Measurements from ENCODE around the gene BICC1. TPM values are rescaled to one million over a fixed set of nuclear protein-coding genes. Genes with fewer than 3 reads are reported as not detected.

The BICC1 gene
- total and polyA plus RNA-seq, 2 of the 4 experiments (the other 2 are of a cell fraction): 5.7 to 42.5 TPM

DNA sequence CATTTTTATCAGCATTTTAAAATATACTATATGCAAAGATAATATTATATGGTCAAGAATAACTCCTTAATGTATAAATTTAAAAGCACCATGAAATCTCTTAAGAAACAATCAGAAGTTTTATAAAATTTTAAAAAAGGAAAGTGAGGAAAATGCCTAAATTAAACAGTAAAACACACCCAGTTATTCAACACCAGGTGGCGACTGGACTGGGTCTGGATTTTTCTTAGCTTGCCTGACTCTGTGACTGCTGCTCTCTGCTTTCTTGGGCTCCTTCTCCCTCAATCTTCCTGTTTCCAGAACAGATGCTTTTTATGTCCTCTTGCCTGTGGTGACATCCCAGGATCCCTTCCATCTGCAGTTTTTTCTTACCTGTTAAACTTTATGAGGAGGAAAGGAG is 200.3 kb downstream of the BICC1 start:
- Histone ChIP-seq H4K8ac (ENCODE audit: low read depth in 2 of 2, low read length in 2 of 2) (no peak overlapping the region), H2BK5ac (ENCODE audit: low read depth, low read length, poor library complexity, severe bottlenecking) (no peak overlapping the region), H3K36me3 (ENCODE audit: control insufficient read depth, insufficient read depth, low read length) (peaks cover 2% of the 10 kb centered on the region), H3K56ac (ENCODE audit: extremely low read depth, insufficient read depth, low read length) (no peak overlapping the region), H3K4me3 (ENCODE audit: insufficient read depth, low read depth, low read length) (no peak overlapping the region), H3K9ac (ENCODE audit: low read depth, low read length) (no peak overlapping the region), H4K5ac (ENCODE audit: low read depth, low read length) (no peak overlapping the region), H3K14ac (replicated peaks; ENCODE audit: low read depth, low read length) (no peak overlapping the region), H3K9me1 (ENCODE audit: insufficient read depth, low read length) (peaks cover 3% of the 10 kb centered on the region; the same call in 1 of the 2 replicates), H3K27me3 (ENCODE audit: control insufficient read depth, insufficient read depth, low read length) (no peaks in the 10 kb centered on the region), H3K79me1 (ENCODE audit: low read depth in 1 of 2, low read length in 2 of 2) (peaks cover 10 to 14% of the 10 kb centered on the region in 2 experiments), H3K18ac (ENCODE audit: low read depth, low read length) (no peak overlapping the region), H2BK20ac (ENCODE audit: low read depth, low read length) (no peak overlapping the region), H3K27ac (ENCODE audit: insufficient read depth, low read length) (no peak overlapping the region), H3K4ac (ENCODE audit: low read depth, low read length) (no peak overlapping the region), H4K20me1 (ENCODE audit: insufficient read depth, low read length) (no peaks in the 10 kb centered on the region), H2BK15ac (ENCODE audit: low read depth, low read length) (no peak overlapping the region), H4K91ac (ENCODE audit: insufficient read depth, low read depth, low read length) (no peak overlapping the region), H3K4me1 (ENCODE audit: control insufficient read depth, insufficient read depth, low read length) (peaks cover 5% of the 10 kb centered on the region), H2AFZ (replicated peaks; ENCODE audit: low read length, poor library complexity) (no peak overlapping the region), H2AK9ac (replicated peaks; ENCODE audit: low read depth, low read length, poor library complexity) (no peak overlapping the region), H3K23ac (ENCODE audit: low read depth, low read length) (no peak overlapping the region), H2BK120ac (ENCODE audit: low read depth, low read length) (no peak overlapping the region), H3K9me3 (ENCODE audit: control insufficient read depth, insufficient read depth, low read length) (no peaks in the 10 kb centered on the region), H3K4me2 (ENCODE audit: low read depth, low read length) (no peak overlapping the region), H2AK5ac (ENCODE audit: low read depth, low read length) (no peak overlapping the region)
- in situ Hi-C loops (cut with MboI; ENCODE audit: low sequenced_read_pairs) (no loop called here), intact Hi-C loops (cut with micrococcal nuclease) (no loop called here), dilution Hi-C loops (cut with HindIII; ENCODE audit: low sequenced_read_pairs, unreplicated experiment) (no loop called here)
- ATAC-seq (ENCODE audit: low read depth): no peak
- WGBS, 2 experiments (ENCODE audit: extremely low coverage in 2 of 2, insufficient read length in 1 of 2): no CpG with 5 or more reads among the region's 1 CpG
- DNase-seq: no peak
- TF ChIP-seq BHLHE40 (IDR thresholded peaks at IDR 0.05; ENCODE audit: low read depth, low read length) (no peak), FOS (IDR thresholded peaks at IDR 0.05; ENCODE audit: low read depth, low read length) (no peak), MAZ (IDR thresholded peaks at IDR 0.05; ENCODE audit: borderline replicate concordance, low read depth, low read length) (no peak), SMC3 (IDR thresholded peaks at IDR 0.05; ENCODE audit: low read depth, low read length) (0 out of 2 replicates have a peak, but pooled peaks have one; percentile 12), NFE2L2 (IDR thresholded peaks at IDR 0.05; ENCODE audit: low read depth, low read length) (no peak), MAFK (IDR thresholded peaks at IDR 0.05; ENCODE audit: low read depth, low read length) (no peak)
- TF ChIP-seq, protein P1, sequence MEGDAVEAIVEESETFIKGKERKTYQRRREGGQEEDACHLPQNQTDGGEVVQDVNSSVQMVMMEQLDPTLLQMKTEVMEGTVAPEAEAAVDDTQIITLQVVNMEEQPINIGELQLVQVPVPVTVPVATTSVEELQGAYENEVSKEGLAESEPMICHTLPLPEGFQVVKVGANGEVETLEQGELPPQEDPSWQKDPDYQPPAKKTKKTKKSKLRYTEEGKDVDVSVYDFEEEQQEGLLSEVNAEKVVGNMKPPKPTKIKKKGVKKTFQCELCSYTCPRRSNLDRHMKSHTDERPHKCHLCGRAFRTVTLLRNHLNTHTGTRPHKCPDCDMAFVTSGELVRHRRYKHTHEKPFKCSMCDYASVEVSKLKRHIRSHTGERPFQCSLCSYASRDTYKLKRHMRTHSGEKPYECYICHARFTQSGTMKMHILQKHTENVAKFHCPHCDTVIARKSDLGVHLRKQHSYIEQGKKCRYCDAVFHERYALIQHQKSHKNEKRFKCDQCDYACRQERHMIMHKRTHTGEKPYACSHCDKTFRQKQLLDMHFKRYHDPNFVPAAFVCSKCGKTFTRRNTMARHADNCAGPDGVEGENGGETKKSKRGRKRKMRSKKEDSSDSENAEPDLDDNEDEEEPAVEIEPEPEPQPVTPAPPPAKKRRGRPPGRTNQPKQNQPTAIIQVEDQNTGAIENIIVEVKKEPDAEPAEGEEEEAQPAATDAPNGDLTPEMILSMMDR (conservative IDR thresholded peaks at IDR 0.05; ENCODE audit: low read depth, low read length): peak; percentile 25; the same call in 1 of the 2 replicates
- BruUV-seq (replicated peaks): no TSS peak
- ChIA-PET POLR2A (ENCODE audit: unreplicated experiment) (no interaction called here), CTCF (no interaction called here)

Measured in IMR-90 (cell line).